PC-3 (cell line): Measurements from ENCODE around the gene CLASP1. TPM values are rescaled to one million over a fixed set of nuclear protein-coding genes. Genes with fewer than 3 reads are reported as not detected.
A peak's percentile ranks its signal among the peaks of the same experiment; 100 is the strongest.

Experiments
- ATAC-seq: fragments of 200-7000 bp; cut with Tn5 transposase; 2 replicates; pipeline ENCODE4 v1.9.1; 2020; ENCODE audit warnings: mild to moderate bottlenecking, moderate library complexity
- BruUV-seq: library from RNA; stranded (reverse); fragments of 400-500 nt; replicated peaks from 2 replicates; lab custom pipeline; 2021; lab: Mats Ljungman, UMichigan
- CTCF ChIA-PET: fragments of 300-600 bp; sonication (Branson Sonifier 250); formaldehyde crosslinking; loops from one replicate; lab custom pipeline; 2022; ENCODE audit warnings: antibody characterized with exemption; lab: Charles Lee
- POLR2A ChIA-PET: fragments of 300-600 bp; sonication (Branson Sonifier 250); formaldehyde crosslinking; loops from one replicate; lab custom pipeline; 2022; ENCODE audit warnings: antibody characterized with exemption; ENCODE audit not compliant: unreplicated experiment; lab: Charles Lee
- DNase-seq: peaks from one replicate; pipeline ENCODE4 v3.0.0-alpha.2; 2015
- H2AFZ ChIP-seq: fragments of 300-600 bp; sonication (generic); 2 replicates; pipeline ENCODE4 v1.6.0; 2016; ENCODE audit warnings: antibody characterized with exemption, low read length
- H3F3A ChIP-seq: fragments of 300-600 bp; sonication (generic); one replicate; pipeline ENCODE4 v1.6.0; 2017; ENCODE audit warnings: antibody characterized with exemption, low read length, control low read depth, mild to moderate bottlenecking; ENCODE audit not compliant: unreplicated experiment
- H3K27ac ChIP-seq: fragments of 300-600 bp; sonication (generic); 2 replicates; pipeline ENCODE4 v1.5.1; 2016; ENCODE audit warnings: mild to moderate bottlenecking, low read length
- H3K27me3 ChIP-seq: fragments of 300-600 bp; sonication (generic); 2 replicates; pipeline ENCODE4 v1.6.1; 2016; ENCODE audit warnings: low read length, mixed read lengths
- H3K36me3 ChIP-seq: fragments of 300-600 bp; sonication (generic); 2 replicates; pipeline ENCODE4 v1.6.1; 2016; ENCODE audit warnings: low read depth, mixed run types, low read length, mixed read lengths
- H3K4me1 ChIP-seq: fragments of 300-600 bp; sonication (generic); 2 replicates; pipeline ENCODE4 v1.5.1; 2016; ENCODE audit warnings: low read length; ENCODE audit not compliant: insufficient read depth
- H3K4me2 ChIP-seq: fragments of 300-600 bp; sonication (generic); 2 replicates; pipeline ENCODE4 v1.6.0; 2016; ENCODE audit warnings: low read length
- H3K4me3 ChIP-seq: fragments of 300-600 bp; sonication (generic); 2 replicates; pipeline ENCODE4 v1.5.1; 2016; ENCODE audit warnings: mild to moderate bottlenecking, low read length, mixed read lengths
- H3K79me2 ChIP-seq: fragments of 300-600 bp; sonication (generic); 2 replicates; pipeline ENCODE4 v1.6.1; 2017; ENCODE audit warnings: low read length, mixed read lengths
- H3K9ac ChIP-seq: fragments of 300-600 bp; sonication (generic); 2 replicates; pipeline ENCODE4 v1.6.0; 2016; ENCODE audit warnings: mild to moderate bottlenecking, low read length
- H3K9me2 ChIP-seq: fragments of 300-600 bp; sonication (generic); replicated peaks from 2 replicates; pipeline ENCODE4 v1.6.1; 2016; ENCODE audit warnings: mixed run types, low read length, mixed read lengths
- H3K9me3 ChIP-seq: fragments of 300-600 bp; sonication (generic); 2 replicates; pipeline ENCODE4 v1.6.1; 2016; ENCODE audit warnings: low read length, mixed read lengths
- H4K20me1 ChIP-seq: fragments of 300-600 bp; sonication (generic); 2 replicates; pipeline ENCODE4 v1.6.1; 2016; ENCODE audit warnings: low read length, mixed read lengths
- EZH2 ChIP-seq: fragments of 300-600 bp; sonication (generic); IDR thresholded peaks from one replicate; pipeline ENCODE4 v1.6.1; 2017; ENCODE audit warnings: antibody characterized with exemption, mild to moderate bottlenecking, low read length; ENCODE audit not compliant: unreplicated experiment
- EZH2phosphoT487 ChIP-seq: fragments of 300-600 bp; sonication (generic); IDR thresholded peaks from 2 replicates; pipeline ENCODE4 v1.6.1; 2018; ENCODE audit warnings: mild to moderate bottlenecking, antibody characterized with exemption, low read length, borderline replicate concordance
- intact Hi-C: fragments of 100-400 bp; cut with micrococcal nuclease; formaldehyde crosslinking; loops from 2 replicates; pipeline ENCODE4 v1.9.0; 2023
- total RNA-seq: library from RNA; depleted of rRNA; stranded (reverse); fragments of >200 nt; gene quantifications from 2 replicates; pipeline ENCODE4 v1.2.3, GENCODE V29; 2014
- TF ChIP-seq, protein P1 (sequence below): fragments of 300-600 bp; sonication (generic); conservative IDR thresholded peaks from 2 replicates; pipeline ENCODE4 v1.5.1; 2017; ENCODE audit warnings: antibody characterized with exemption, low read depth, mild to moderate bottlenecking, low read length

Gene CLASP1
- total RNA-seq, 1 experiment from 2014 or later = 24.3 TPM

DNA sequence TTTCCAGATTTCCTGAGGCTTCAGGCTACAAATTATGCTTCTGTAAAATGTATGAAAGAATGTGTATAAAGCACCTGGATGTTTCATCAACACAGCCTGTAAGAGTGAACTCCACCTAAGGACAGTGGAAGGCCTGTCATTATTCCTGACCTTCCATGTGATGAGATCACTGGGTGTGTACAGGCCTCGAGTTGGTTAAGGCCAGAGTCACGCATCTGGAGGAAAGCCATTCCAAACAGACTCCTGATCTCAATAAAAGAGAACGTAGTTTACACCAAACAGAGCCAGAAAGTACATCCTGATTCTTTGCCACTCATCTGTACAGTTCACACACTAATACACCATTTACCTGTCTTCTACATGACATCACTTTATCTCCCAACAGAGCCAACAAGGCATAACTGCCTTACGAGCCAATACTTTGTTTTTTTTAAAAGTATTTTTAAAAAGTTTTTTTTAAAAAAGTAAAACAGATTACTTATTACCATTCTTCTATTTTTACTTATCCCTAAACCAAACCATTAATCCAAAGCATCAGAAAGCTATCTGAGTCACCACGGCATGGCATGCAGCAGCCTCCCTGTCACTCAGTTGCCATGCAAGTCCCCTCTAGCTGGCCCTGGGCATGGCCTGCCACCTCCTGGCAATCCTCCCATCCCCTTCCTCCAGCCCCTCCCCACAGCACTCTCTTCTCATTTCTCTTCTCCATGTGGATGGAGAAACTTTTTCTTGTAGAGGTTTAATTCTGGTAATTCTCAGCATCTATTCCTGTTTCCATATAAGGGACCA is 285.4 kb downstream of the CLASP1 start:
- intact Hi-C loops = no loop called here
- H2AFZ ChIP-seq = no peak overlapping the region
- peaks cover 27% of the 10 kb centered on the region for H3K36me3 ChIP-seq
- CTCF ChIA-PET = interaction anchor here (0.6 kb wide), 1 partner anchor 284 kb away, joined by 3 read pairs; no protein-coding TSS in a partner anchor
- H3K9me2 ChIP-seq = no peaks in the 10 kb centered on the region
- peaks cover 75% of the 10 kb centered on the region for H3K4me1 ChIP-seq
- H3K9ac ChIP-seq = peak overlapping the region; percentile 81
- no peak overlapping the region; the same call in 1 of the 2 replicates for H3K4me3 ChIP-seq
- H3K79me2 ChIP-seq = no peaks in the 10 kb centered on the region; the same call in 1 of the 2 replicates
- no peaks in the 10 kb centered on the region for H4K20me1 ChIP-seq
- H3K9me3 ChIP-seq = no peaks in the 10 kb centered on the region
- BruUV-seq = TSS peak; percentile 44
- H3F3A ChIP-seq = peaks cover 12% of the 10 kb centered on the region
- ATAC-seq (peak; percentile 68), DNase-seq (peak; percentile 94)
- TF ChIP-seq EZH2 (no peak), EZH2phosphoT487 (no peak)
- TF ChIP-seq, protein P1, sequence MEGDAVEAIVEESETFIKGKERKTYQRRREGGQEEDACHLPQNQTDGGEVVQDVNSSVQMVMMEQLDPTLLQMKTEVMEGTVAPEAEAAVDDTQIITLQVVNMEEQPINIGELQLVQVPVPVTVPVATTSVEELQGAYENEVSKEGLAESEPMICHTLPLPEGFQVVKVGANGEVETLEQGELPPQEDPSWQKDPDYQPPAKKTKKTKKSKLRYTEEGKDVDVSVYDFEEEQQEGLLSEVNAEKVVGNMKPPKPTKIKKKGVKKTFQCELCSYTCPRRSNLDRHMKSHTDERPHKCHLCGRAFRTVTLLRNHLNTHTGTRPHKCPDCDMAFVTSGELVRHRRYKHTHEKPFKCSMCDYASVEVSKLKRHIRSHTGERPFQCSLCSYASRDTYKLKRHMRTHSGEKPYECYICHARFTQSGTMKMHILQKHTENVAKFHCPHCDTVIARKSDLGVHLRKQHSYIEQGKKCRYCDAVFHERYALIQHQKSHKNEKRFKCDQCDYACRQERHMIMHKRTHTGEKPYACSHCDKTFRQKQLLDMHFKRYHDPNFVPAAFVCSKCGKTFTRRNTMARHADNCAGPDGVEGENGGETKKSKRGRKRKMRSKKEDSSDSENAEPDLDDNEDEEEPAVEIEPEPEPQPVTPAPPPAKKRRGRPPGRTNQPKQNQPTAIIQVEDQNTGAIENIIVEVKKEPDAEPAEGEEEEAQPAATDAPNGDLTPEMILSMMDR = no peak
- peak overlapping the region; percentile 66 for H3K4me2 ChIP-seq
- peak overlapping the region; percentile 95 for H3K27ac ChIP-seq
- POLR2A ChIA-PET = interaction anchor here (0.5 to 0.7 kb wide), 3 partner anchors 10 to 373 kb away, joined by 4 to 21 read pairs (median 6); partner anchors contain the start of gene NIFK
- no peaks in the 10 kb centered on the region for H3K27me3 ChIP-seq

DNA sequence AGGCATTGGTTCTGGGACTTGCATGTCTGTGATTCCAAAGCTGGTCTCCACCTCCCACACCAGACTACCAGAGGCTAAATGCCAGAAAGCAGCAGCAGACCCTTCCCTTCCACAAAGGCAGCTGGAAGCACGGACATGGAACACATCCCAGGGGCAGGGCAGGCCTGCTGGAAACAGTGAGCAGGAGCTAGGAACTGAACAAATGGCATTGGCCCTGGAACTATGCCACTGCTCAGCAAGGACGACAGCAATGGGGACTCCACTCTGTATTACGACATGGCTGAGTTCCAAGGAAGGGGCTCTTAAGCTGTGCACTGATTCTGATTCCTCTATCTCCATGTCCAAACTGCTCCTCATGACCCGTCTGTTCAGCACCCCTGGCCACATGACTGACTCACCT is 286.5 kb downstream of the CLASP1 start:
- BruUV-seq = no TSS peak

More for the DNA sequence above, 286.5 kb downstream of the CLASP1 start:
- no peaks in the 10 kb centered on the region for H3K9me2 ChIP-seq
- H3F3A ChIP-seq = peaks cover 12% of the 10 kb centered on the region
- intact Hi-C loops = no loop called here
- H2AFZ ChIP-seq = no peak overlapping the region
- no peaks in the 10 kb centered on the region for H4K20me1 ChIP-seq
- TF ChIP-seq, protein P1 = no peak
- TF ChIP-seq EZH2phosphoT487 (no peak), EZH2 (no peak)
- H3K79me2 ChIP-seq = no peaks in the 10 kb centered on the region; the same call in 1 of the 2 replicates
- ChIA-PET CTCF (no interaction called here), POLR2A (no interaction called here)
- DNase-seq = no peak
- H3K4me3 ChIP-seq = no peak overlapping the region
- H3K36me3 ChIP-seq = peaks cover 27% of the 10 kb centered on the region
- peak overlapping the region; percentile 95 for H3K27ac ChIP-seq
- H3K4me1 ChIP-seq = peaks cover 86% of the 10 kb centered on the region
- H3K9ac ChIP-seq = peak overlapping the region; percentile 81
- H3K4me2 ChIP-seq = peak overlapping the region; percentile 41; the same call in 1 of the 2 replicates
- H3K27me3 ChIP-seq = no peaks in the 10 kb centered on the region
- no peaks in the 10 kb centered on the region for H3K9me3 ChIP-seq
- ATAC-seq = no peak
